GM21526 (cell line): ENCODE results near the gene CDKN1A.
"Not testable (repeated sequence)": the region's sequence is repeated elsewhere in the genome, so short reads cannot be mapped to it uniquely, and the experiment has no call there.

Experiments
- ATAC-seq: cut with Tn5 transposase; IDR thresholded peaks from one replicate; pipeline ENCODE4 v1.9.1; 2021; ENCODE audit warnings: moderate library complexity; ENCODE audit not compliant: unreplicated experiment, low FRiP score

Gene CDKN1A

GRCh38 chr6:36692861-36693702 is 14.6 kb downstream of the CDKN1A start:
- ATAC-seq = no peak

- no peak for ATAC-seq
Observed at GRCh38 chr6:36694616-36695015, 16.1 kb downstream of the CDKN1A start.

- no peak for ATAC-seq
Observed at GRCh38 chr6:36695414-36695813, 16.9 kb downstream of the CDKN1A start.

- no peak for ATAC-seq
Observed at GRCh38 chr6:36697481-36697903, 19.0 kb downstream of the CDKN1A start, which contains the start of gene RAB44. RAB44 (plus strand) TSS chr6:36697826; CDS start chr6:36704236, 6,410 bp downstream.

- no peak for ATAC-seq
Observed at GRCh38 chr6:36698196-36698595, 19.7 kb downstream of the CDKN1A start.

- no peak for ATAC-seq
Observed at GRCh38 chr6:36698871-36699271, 20.4 kb downstream of the CDKN1A start.

GRCh38 chr6:36699348-36699747 is 20.8 kb downstream of the CDKN1A start:
- ATAC-seq = no peak

- ATAC-seq = no peak
Observed at GRCh38 chr6:36700071-36700812, 21.7 kb downstream of the CDKN1A start.

GRCh38 chr6:36700831-36701230 is 22.3 kb downstream of the CDKN1A start:
- ATAC-seq = no peak

GRCh38 chr6:36701401-36701991 is 23.0 kb downstream of the CDKN1A start:
- no peak for ATAC-seq

GRCh38 chr6:36702656-36703055 is 24.1 kb downstream of the CDKN1A start:
- ATAC-seq = no peak

- ATAC-seq = no peak
Observed at GRCh38 chr6:36703081-36703606, 24.6 kb downstream of the CDKN1A start.

GRCh38 chr6:36703982-36704381 is 25.5 kb downstream of the CDKN1A start:
- ATAC-seq = no peak

- not testable (repeated sequence) for ATAC-seq
Observed at GRCh38 chr6:36704961-36705577, 26.6 kb downstream of the CDKN1A start.

GRCh38 chr6:36706339-36706738 is 27.8 kb downstream of the CDKN1A start:
- no peak for ATAC-seq

- ATAC-seq = no peak
Observed at GRCh38 chr6:36712816-36713215, 34.3 kb downstream of the CDKN1A start.

GRCh38 chr6:36713846-36714245 is 35.3 kb downstream of the CDKN1A start:
- ATAC-seq = no peak

- no peak for ATAC-seq
Observed at GRCh38 chr6:36714511-36714910, 36.0 kb downstream of the CDKN1A start.

GRCh38 chr6:36715469-36715868 is 37.0 kb downstream of the CDKN1A start:
- ATAC-seq = no peak

- no peak for ATAC-seq
Observed at GRCh38 chr6:36716476-36717093, 38.1 kb downstream of the CDKN1A start.
